Measurements from ENCODE around the gene DUSP28.

DNA sequence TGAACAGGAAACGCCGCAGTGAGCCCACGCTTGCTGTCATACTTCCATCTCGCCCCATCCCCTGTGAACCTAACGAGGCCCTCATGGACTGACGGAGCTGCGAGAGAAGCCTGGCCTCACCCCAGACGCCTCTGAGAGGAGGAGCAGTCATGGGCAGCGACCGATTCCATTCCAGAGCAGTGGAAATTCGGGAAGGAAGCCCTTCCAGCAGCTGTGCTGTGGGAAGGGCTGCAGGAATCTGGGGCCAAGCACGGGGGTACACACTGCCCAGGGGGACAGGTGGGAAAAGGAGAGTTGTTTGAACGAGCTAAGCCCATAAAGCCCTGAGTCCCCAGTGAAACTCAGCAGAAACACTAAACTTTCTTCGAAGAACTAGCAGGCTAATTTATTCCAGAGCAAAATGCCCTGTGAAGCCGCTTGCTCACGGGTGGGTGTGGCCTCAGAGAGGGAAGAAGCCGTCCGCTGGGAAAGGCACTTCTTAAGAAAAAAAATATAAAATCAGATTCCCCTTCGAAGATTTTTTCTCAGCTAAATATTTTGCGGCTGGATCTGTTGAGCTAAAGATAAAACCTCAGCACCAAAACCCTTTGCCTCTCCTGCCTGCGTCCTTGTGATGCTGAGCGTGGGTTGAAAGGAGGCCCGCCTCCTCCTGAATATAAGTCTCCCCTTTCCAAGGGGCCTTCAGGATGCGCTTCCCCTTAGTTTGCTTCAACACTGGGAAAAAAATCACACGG, 40.6 kb upstream of the DUSP28 start:
- TF ChIP-seq, protein P1, sequence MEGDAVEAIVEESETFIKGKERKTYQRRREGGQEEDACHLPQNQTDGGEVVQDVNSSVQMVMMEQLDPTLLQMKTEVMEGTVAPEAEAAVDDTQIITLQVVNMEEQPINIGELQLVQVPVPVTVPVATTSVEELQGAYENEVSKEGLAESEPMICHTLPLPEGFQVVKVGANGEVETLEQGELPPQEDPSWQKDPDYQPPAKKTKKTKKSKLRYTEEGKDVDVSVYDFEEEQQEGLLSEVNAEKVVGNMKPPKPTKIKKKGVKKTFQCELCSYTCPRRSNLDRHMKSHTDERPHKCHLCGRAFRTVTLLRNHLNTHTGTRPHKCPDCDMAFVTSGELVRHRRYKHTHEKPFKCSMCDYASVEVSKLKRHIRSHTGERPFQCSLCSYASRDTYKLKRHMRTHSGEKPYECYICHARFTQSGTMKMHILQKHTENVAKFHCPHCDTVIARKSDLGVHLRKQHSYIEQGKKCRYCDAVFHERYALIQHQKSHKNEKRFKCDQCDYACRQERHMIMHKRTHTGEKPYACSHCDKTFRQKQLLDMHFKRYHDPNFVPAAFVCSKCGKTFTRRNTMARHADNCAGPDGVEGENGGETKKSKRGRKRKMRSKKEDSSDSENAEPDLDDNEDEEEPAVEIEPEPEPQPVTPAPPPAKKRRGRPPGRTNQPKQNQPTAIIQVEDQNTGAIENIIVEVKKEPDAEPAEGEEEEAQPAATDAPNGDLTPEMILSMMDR (IDR thresholded peaks at IDR 0.05; ENCODE audit: low read length) = no peak
- no peak for TF ChIP-seq EZH2 (IDR thresholded peaks at IDR 0.05; ENCODE audit: borderline replicate concordance, low read length)

All from OCI-LY1 (cell line).